WTC11 (cell line): ENCODE measurements around the gene NIPAL4. TPM values are rescaled to one million over a fixed set of nuclear protein-coding genes. Genes with fewer than 3 reads are reported as not detected.

Experiments
- ATAC-seq: fragments of 200-7000 bp; cut with Tn5 transposase; 2 replicates; pipeline ENCODE4 v1.10.0; 2021; ENCODE audit warnings: mild to moderate bottlenecking, moderate library complexity
- CTCF ChIA-PET: fragments of 300-600 bp; sonication (Branson Sonifier 250); formaldehyde crosslinking; loops from one replicate; lab custom pipeline; 2021; ENCODE audit warnings: antibody characterized with exemption; lab: Charles Lee
- POLR2A ChIA-PET: fragments of 350-600 bp; sonication (Branson Sonifier 250); formaldehyde crosslinking; loops from one replicate; lab custom pipeline; 2021; ENCODE audit warnings: antibody characterized with exemption; lab: Charles Lee
- DNase-seq: peaks from one replicate; pipeline ENCODE4 v3.0.0; 2021; ENCODE audit warnings: low spot score
- H3K27ac Mint-ChIP-seq: 2 replicates; pipeline ENCODE4 v1.8.0; 2021; ENCODE audit warnings: mixed read lengths
- H3K27me3 Mint-ChIP-seq: 2 replicates; pipeline ENCODE4 v1.8.0; 2021; ENCODE audit warnings: low read depth, mild to moderate bottlenecking, moderate library complexity, mixed read lengths
- H3K36me3 Mint-ChIP-seq: 2 replicates; pipeline ENCODE4 v1.8.0; 2021; ENCODE audit warnings: mixed read lengths
- H3K4me1 Mint-ChIP-seq: 2 replicates; pipeline ENCODE4 v1.8.0; 2022; ENCODE audit warnings: mixed read lengths
- H3K4me3 Mint-ChIP-seq: 2 replicates; pipeline ENCODE4 v1.8.0; 2021; ENCODE audit warnings: mild to moderate bottlenecking, moderate library complexity, mixed read lengths
- H3K9me3 Mint-ChIP-seq: 2 replicates; pipeline ENCODE4 v1.8.0; 2021; ENCODE audit warnings: mixed read lengths
- CBFB ChIP-seq: sonication (generic); formaldehyde crosslinking; IDR thresholded peaks from 2 replicates; pipeline ENCODE4 v1.8.1; 2022; ENCODE audit warnings: mild to moderate bottlenecking, low read depth, missing genetic modification reagents
- CDX4 ChIP-seq: fragments of 250-450 bp; sonication (Bioruptor Pico); IDR thresholded peaks from 2 replicates; pipeline ENCODE4 v1.9.0; 2021; ENCODE audit warnings: moderate library complexity, mild to moderate bottlenecking, inconsistent platforms, borderline replicate concordance
- ELF4 ChIP-seq: sonication (generic); formaldehyde crosslinking; IDR thresholded peaks from 2 replicates; pipeline ENCODE4 v1.8.1; 2022; ENCODE audit warnings: low read depth, mild to moderate bottlenecking, moderate library complexity, missing genetic modification reagents
- IRF2 ChIP-seq: sonication (generic); formaldehyde crosslinking; IDR thresholded peaks from 2 replicates; pipeline ENCODE4 v1.8.0; 2022; ENCODE audit warnings: low read depth, missing genetic modification reagents, borderline replicate concordance
- MYBL2 ChIP-seq: sonication (generic); formaldehyde crosslinking; IDR thresholded peaks from 2 replicates; pipeline ENCODE4 v1.8.1; 2023; ENCODE audit warnings: mild to moderate bottlenecking, moderate library complexity, missing genetic modification reagents
- NFYB ChIP-seq: sonication (generic); formaldehyde crosslinking; conservative IDR thresholded peaks from 2 replicates; pipeline ENCODE4 v1.8.0; 2022; ENCODE audit warnings: low read depth, missing genetic modification reagents
- NR2C2 ChIP-seq: sonication (generic); formaldehyde crosslinking; IDR thresholded peaks from 2 replicates; pipeline ENCODE4 v1.8.0; 2022; ENCODE audit warnings: mild to moderate bottlenecking, missing genetic modification reagents
- PRRX2 ChIP-seq: fragments of 250-450 bp; sonication (Bioruptor Pico); IDR thresholded peaks from 2 replicates; pipeline ENCODE4 v1.8.0; 2021; ENCODE audit warnings: mild to moderate bottlenecking
- SMAD4 ChIP-seq: sonication (generic); formaldehyde crosslinking; IDR thresholded peaks from 2 replicates; pipeline ENCODE4 v1.8.0; 2022; ENCODE audit warnings: mild to moderate bottlenecking, missing genetic modification reagents
- ZNF532 ChIP-seq: fragments of 250-450 bp; sonication (Bioruptor Pico); IDR thresholded peaks from 2 replicates; pipeline ENCODE4 v1.9.0; 2021; ENCODE audit warnings: mild to moderate bottlenecking, borderline replicate concordance
- total RNA-seq: library from RNA; stranded (reverse); gene quantifications from 3 replicates; pipeline ENCODE4 v1.2.3, GENCODE V29; 2021
- TF ChIP-seq, protein P1 (sequence below): fragments of 250-450 bp; sonication (Bioruptor Pico); IDR thresholded peaks from 2 replicates; pipeline ENCODE4 v1.9.0; 2021; ENCODE audit warnings: mild to moderate bottlenecking
- TF ChIP-seq, protein P2 (sequence below): sonication (generic); formaldehyde crosslinking; conservative IDR thresholded peaks from 2 replicates; pipeline ENCODE4 v1.8.1; 2022; ENCODE audit warnings: mild to moderate bottlenecking, missing genetic modification reagents

NIPAL4 gene
- total RNA-seq, 1 experiment from 2014 or later, result not detected

DNA sequence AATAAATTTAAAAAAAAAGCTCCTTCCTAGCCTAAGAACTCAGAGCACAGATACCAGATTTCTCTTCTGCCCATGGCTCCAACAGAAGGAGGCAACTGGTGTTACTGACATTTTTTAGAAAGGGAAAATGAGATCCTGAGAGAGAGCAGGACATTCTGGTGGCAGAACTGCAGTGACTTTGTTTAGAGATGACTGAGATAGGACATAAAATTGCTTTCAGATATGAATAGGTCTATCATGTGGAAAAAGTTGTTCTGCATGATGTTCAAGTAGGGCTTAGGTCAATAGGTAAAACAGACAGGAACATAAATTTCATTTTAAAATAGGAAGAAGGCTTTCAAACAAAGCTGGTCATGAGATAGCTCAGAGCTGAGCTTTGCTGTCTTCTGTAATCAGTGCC lies 49.6 kb downstream of the NIPAL4 start:
- ChIA-PET POLR2A (no interaction called here), CTCF (interaction anchor here (1.4 kb wide), 1 partner anchor 38 kb away, joined by 5 read pairs; no protein-coding TSS in a partner anchor)
- no peak for TF ChIP-seq PRRX2 (CRISPR knock-in tag)
- TF ChIP-seq IRF2, result no peak
- no peak for TF ChIP-seq NFYB (CRISPR knock-in tag)
- TF ChIP-seq CDX4 (CRISPR knock-in tag), result no peak
- ATAC-seq (no peak), DNase-seq (no peak)
- H3K4me1 Mint-ChIP-seq, result no peaks in the 10 kb centered on the region
- H3K4me3 Mint-ChIP-seq, result no peak overlapping the region
- peaks cover 9% of the 10 kb centered on the region; the same call in 1 of the 2 replicates for H3K9me3 Mint-ChIP-seq
- no peaks in the 10 kb centered on the region for H3K27me3 Mint-ChIP-seq
- peaks cover 25% of the 10 kb centered on the region for H3K36me3 Mint-ChIP-seq
- H3K27ac Mint-ChIP-seq, result no peak overlapping the region

GRCh38 chr5:157510682-157511081 lies 50.7 kb downstream of the NIPAL4 start:
- no peak overlapping the region for H3K4me3 Mint-ChIP-seq

More at GRCh38 chr5:157510682-157511081, 50.7 kb downstream of the NIPAL4 start:
- no peak overlapping the region for H3K27ac Mint-ChIP-seq
- H3K4me1 Mint-ChIP-seq, result no peaks in the 10 kb centered on the region
- no peak for ATAC-seq
- ChIA-PET CTCF (interaction anchor here (2.0 kb wide), 1 partner anchor 232 kb away, joined by 4 read pairs; no protein-coding TSS in a partner anchor), POLR2A (no interaction called here)
- no peak for DNase-seq
- peaks cover 9% of the 10 kb centered on the region; the same call in 1 of the 2 replicates for H3K9me3 Mint-ChIP-seq
- TF ChIP-seq SMAD4 (CRISPR knock-in tag) (no peak), CBFB (CRISPR knock-in tag) (no peak), ELF4 (CRISPR knock-in tag) (no peak), NR2C2 (CRISPR knock-in tag) (no peak), ZNF532 (no peak), MYBL2 (CRISPR knock-in tag) (no peak)
- TF ChIP-seq, protein P1, sequence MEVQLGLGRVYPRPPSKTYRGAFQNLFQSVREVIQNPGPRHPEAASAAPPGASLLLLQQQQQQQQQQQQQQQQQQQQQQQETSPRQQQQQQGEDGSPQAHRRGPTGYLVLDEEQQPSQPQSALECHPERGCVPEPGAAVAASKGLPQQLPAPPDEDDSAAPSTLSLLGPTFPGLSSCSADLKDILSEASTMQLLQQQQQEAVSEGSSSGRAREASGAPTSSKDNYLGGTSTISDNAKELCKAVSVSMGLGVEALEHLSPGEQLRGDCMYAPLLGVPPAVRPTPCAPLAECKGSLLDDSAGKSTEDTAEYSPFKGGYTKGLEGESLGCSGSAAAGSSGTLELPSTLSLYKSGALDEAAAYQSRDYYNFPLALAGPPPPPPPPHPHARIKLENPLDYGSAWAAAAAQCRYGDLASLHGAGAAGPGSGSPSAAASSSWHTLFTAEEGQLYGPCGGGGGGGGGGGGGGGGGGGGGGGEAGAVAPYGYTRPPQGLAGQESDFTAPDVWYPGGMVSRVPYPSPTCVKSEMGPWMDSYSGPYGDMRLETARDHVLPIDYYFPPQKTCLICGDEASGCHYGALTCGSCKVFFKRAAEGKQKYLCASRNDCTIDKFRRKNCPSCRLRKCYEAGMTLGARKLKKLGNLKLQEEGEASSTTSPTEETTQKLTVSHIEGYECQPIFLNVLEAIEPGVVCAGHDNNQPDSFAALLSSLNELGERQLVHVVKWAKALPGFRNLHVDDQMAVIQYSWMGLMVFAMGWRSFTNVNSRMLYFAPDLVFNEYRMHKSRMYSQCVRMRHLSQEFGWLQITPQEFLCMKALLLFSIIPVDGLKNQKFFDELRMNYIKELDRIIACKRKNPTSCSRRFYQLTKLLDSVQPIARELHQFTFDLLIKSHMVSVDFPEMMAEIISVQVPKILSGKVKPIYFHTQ (CRISPR knock-in tag), result no peak
- TF ChIP-seq, protein P2, sequence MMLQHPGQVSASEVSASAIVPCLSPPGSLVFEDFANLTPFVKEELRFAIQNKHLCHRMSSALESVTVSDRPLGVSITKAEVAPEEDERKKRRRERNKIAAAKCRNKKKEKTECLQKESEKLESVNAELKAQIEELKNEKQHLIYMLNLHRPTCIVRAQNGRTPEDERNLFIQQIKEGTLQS (CRISPR knock-in tag), result no peak
- no peaks in the 10 kb centered on the region for H3K27me3 Mint-ChIP-seq
- H3K36me3 Mint-ChIP-seq, result peaks cover 21% of the 10 kb centered on the region
